ENCODE measurements around the gene CAMK2G.

DNA sequence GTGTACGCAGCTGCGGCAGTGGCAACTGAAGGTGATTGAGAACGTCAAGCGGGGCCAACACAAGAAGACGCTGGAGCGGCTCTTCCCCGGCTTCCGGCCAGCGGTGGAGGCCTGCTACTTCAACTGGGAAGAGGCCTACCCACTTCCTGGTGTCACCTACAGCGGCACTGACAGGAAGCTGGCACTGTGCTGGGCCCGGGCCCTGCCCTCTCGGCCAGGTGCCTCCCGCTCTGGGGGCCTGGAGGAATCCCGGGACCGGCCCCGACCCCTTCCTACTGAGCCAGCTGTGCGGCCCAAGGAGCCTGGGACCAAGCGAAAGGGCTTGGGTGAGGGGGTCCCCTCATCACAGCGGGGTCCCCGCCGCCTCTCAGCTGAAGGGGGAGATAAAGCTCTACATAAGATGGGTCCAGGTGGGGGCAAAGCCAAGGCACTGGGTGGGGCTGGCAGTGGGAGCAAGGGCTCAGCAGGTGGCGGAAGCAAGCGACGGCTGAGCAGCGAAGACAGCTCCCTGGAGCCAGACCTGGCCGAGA, 82.4 kb downstream of the CAMK2G start:
- TF ChIP-seq, protein P1, sequence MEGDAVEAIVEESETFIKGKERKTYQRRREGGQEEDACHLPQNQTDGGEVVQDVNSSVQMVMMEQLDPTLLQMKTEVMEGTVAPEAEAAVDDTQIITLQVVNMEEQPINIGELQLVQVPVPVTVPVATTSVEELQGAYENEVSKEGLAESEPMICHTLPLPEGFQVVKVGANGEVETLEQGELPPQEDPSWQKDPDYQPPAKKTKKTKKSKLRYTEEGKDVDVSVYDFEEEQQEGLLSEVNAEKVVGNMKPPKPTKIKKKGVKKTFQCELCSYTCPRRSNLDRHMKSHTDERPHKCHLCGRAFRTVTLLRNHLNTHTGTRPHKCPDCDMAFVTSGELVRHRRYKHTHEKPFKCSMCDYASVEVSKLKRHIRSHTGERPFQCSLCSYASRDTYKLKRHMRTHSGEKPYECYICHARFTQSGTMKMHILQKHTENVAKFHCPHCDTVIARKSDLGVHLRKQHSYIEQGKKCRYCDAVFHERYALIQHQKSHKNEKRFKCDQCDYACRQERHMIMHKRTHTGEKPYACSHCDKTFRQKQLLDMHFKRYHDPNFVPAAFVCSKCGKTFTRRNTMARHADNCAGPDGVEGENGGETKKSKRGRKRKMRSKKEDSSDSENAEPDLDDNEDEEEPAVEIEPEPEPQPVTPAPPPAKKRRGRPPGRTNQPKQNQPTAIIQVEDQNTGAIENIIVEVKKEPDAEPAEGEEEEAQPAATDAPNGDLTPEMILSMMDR (IDR thresholded peaks at IDR 0.05; ENCODE audit: low read depth, low read length, poor library complexity, severe bottlenecking), result no peak
- TF ChIP-seq EZH2phosphoT487 (IDR thresholded peaks at IDR 0.05; ENCODE audit: borderline replicate concordance, low read length), result no peak

All from DOHH2 (cell line).